WERI-Rb-1 (cell line): ENCODE results near the gene SLC25A19.

Experiments used
- DNase-seq: peaks from one replicate; pipeline ENCODE4 v3.0.0-alpha.2; 2020
- H3K27ac ChIP-seq: fragments of 250-450 bp; sonication (Bioruptor Pico); 2 replicates; pipeline ENCODE4 v1.5.1; 2020; ENCODE audit warnings: mild to moderate bottlenecking, moderate library complexity
- H3K27me3 ChIP-seq: fragments of 250-450 bp; sonication (Bioruptor Pico); 2 replicates; pipeline ENCODE4 v1.5.1; 2021; ENCODE audit warnings: mild to moderate bottlenecking, low read depth, moderate library complexity; ENCODE audit not compliant: insufficient read depth, severe bottlenecking
- H3K36me3 ChIP-seq: fragments of 250-450 bp; sonication (Bioruptor Pico); 2 replicates; pipeline ENCODE4 v1.5.1; 2020; ENCODE audit warnings: mild to moderate bottlenecking, moderate library complexity
- H3K4me3 ChIP-seq: 2 replicates; pipeline ENCODE4 v1.5.1; 2011; ENCODE audit warnings: low read depth, mild to moderate bottlenecking, control low read depth, low read length
- H3K9me3 ChIP-seq: fragments of 250-450 bp; sonication (Bioruptor Pico); 2 replicates; pipeline ENCODE4 v1.5.1; 2021; ENCODE audit warnings: mild to moderate bottlenecking, moderate library complexity; ENCODE audit not compliant: severe bottlenecking
- CTCF ChIP-seq: IDR thresholded peaks from 2 replicates; pipeline ENCODE4 v1.5.1; 2011; ENCODE audit warnings: low read depth, mild to moderate bottlenecking, control low read depth, inconsistent platforms, low read length

SLC25A19 gene

GRCh38 chr17:75242461-75243042 lies 46.7 kb downstream of the SLC25A19 start:
- DNase-seq, result no peak
- Histone ChIP-seq H3K4me3 (no peak overlapping the region), H3K36me3 (peaks cover 87% of the 10 kb centered on the region), H3K27me3 (no peaks in the 10 kb centered on the region), H3K27ac (no peak overlapping the region), H3K9me3 (no peaks in the 10 kb centered on the region)
- TF ChIP-seq CTCF, result no peak

GRCh38 chr17:75241996-75242460 lies 47.2 kb downstream of the SLC25A19 start:
- no peak overlapping the region for H3K4me3 ChIP-seq
- H3K9me3 ChIP-seq, result no peaks in the 10 kb centered on the region
- TF ChIP-seq CTCF, result no peak
- peaks cover 93% of the 10 kb centered on the region for H3K36me3 ChIP-seq
- no peak for DNase-seq
- H3K27ac ChIP-seq, result no peak overlapping the region
- no peaks in the 10 kb centered on the region for H3K27me3 ChIP-seq

DNA sequence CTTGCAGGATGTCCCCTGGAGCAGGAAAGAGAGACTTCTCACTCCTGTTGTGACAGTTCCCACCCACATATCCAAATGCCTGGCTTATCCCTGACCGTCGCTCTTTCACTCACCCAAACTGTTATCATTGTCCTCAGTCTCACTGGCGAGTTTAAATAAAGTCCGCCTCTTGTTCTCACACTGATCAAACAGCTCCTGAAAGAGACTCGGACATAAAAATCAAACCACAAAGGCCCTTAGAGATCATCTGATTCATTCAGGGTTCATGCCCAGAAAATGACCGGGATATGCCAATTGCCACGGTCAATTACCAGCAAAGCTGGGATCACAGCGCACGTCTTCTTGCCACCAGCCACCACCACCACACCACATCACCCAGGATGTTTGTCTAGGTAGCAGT lies 47.7 kb downstream of the SLC25A19 start:
- Histone ChIP-seq H3K36me3 (peaks cover 94% of the 10 kb centered on the region), H3K9me3 (no peaks in the 10 kb centered on the region), H3K27ac (no peak overlapping the region), H3K27me3 (no peaks in the 10 kb centered on the region), H3K4me3 (no peak overlapping the region)
- no peak for TF ChIP-seq CTCF
- DNase-seq, result no peak

GRCh38 chr17:75241143-75241430 lies 48.1 kb downstream of the SLC25A19 start:
- peaks cover 94% of the 10 kb centered on the region for H3K36me3 ChIP-seq
- no peak for DNase-seq
- no peak overlapping the region for H3K4me3 ChIP-seq
- peak overlapping the region; percentile 11; the same call in 1 of the 2 replicates for H3K27ac ChIP-seq
- H3K27me3 ChIP-seq, result no peaks in the 10 kb centered on the region
- H3K9me3 ChIP-seq, result no peaks in the 10 kb centered on the region
- no peak for TF ChIP-seq CTCF

GRCh38 chr17:75240394-75241142 lies 48.7 kb downstream of the SLC25A19 start:
- peak; percentile 100 for TF ChIP-seq CTCF
- no peaks in the 10 kb centered on the region for H3K9me3 ChIP-seq
- peak; percentile 94 for DNase-seq
- no peak overlapping the region for H3K4me3 ChIP-seq
- peak overlapping the region; percentile 48 for H3K27ac ChIP-seq
- peaks cover 94% of the 10 kb centered on the region for H3K36me3 ChIP-seq
- H3K27me3 ChIP-seq, result no peaks in the 10 kb centered on the region
